Neural progenitor cell (in vitro differentiated cells): ENCODE results near the gene ATP11A.

Experiments
- EZH2 ChIP-seq: fragments of 200-600 bp; sonication (generic); IDR thresholded peaks from 2 replicates; pipeline ENCODE4 v1.6.1; 2017; ENCODE audit warnings: antibody characterized with exemption, mild to moderate bottlenecking, moderate library complexity
- TF ChIP-seq, protein P1 (sequence below): fragments of 200-600 bp; sonication (generic); IDR thresholded peaks from 2 replicates; pipeline ENCODE4 v1.5.1; 2017; ENCODE audit warnings: antibody characterized with exemption, mild to moderate bottlenecking

DNA sequence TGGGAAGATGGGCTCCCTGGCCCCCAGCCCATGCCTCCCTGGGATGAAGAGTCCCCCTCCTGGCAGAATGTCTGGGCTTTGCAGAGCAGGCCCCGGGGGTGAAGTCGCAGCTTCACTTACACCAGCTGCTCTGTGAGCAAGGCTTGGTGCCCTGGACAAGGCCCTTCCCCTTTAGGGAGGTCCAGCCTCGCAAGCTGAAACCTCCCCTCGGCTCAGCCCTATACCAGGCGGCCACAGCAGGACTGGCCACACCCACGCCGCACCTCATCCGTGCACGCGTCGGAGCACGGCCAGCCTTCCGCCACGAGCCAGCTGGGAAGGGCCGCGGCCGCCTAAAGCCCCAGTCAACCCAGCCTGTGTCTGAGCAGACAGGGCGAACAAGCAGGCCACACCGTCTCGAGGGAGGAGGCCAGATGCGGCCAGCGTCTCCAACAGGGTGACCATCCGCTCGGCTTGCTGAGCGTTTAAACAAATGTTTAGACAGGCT, 196.0 kb downstream of the ATP11A start:
- TF ChIP-seq, protein P1, sequence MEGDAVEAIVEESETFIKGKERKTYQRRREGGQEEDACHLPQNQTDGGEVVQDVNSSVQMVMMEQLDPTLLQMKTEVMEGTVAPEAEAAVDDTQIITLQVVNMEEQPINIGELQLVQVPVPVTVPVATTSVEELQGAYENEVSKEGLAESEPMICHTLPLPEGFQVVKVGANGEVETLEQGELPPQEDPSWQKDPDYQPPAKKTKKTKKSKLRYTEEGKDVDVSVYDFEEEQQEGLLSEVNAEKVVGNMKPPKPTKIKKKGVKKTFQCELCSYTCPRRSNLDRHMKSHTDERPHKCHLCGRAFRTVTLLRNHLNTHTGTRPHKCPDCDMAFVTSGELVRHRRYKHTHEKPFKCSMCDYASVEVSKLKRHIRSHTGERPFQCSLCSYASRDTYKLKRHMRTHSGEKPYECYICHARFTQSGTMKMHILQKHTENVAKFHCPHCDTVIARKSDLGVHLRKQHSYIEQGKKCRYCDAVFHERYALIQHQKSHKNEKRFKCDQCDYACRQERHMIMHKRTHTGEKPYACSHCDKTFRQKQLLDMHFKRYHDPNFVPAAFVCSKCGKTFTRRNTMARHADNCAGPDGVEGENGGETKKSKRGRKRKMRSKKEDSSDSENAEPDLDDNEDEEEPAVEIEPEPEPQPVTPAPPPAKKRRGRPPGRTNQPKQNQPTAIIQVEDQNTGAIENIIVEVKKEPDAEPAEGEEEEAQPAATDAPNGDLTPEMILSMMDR = no peak
- TF ChIP-seq EZH2 = no peak
